HG02884 (cell line): ENCODE measurements around the gene SELP.

Source experiments
- ATAC-seq: cut with Tn5 transposase; IDR thresholded peaks from one replicate; pipeline ENCODE4 v1.9.1; 2021; ENCODE audit warnings: mild to moderate bottlenecking, moderate library complexity; ENCODE audit not compliant: unreplicated experiment

Gene SELP

GRCh38 chr1:169623132-169623926, 6.6 kb downstream of the SELP start:
- ATAC-seq, result no peak

GRCh38 chr1:169620565-169620964, 9.4 kb downstream of the SELP start:
- no peak for ATAC-seq

GRCh38 chr1:169618367-169618766, 11.6 kb downstream of the SELP start:
- no peak for ATAC-seq

DNA sequence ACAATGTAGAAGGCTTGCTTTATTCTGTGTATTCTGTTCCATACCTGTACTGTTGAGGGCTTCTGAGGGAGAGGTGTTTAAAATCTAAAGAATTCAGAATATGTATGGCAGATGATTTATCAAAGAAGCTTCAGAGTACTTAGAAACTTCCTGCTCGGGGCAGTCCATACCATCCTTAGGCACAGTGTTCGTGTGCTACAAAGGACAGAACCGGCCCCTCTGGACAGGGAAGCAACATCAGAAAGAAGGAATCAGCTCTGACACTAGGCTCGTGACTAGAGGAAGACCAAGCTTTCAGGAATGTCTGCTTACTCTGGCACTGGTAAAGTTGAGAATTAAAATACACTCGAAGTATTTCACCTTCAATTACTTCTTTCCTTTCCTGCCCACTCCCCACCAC, 14.1 kb downstream of the SELP start:
- no peak for ATAC-seq

GRCh38 chr1:169610858-169611257, 19.1 kb downstream of the SELP start:
- no peak for ATAC-seq

- no peak for ATAC-seq
Measured at GRCh38 chr1:169610108-169610507, 19.8 kb downstream of the SELP start.

- no peak for ATAC-seq
Measured at GRCh38 chr1:169608226-169608625, 21.7 kb downstream of the SELP start.

GRCh38 chr1:169604781-169605560, 25.0 kb downstream of the SELP start:
- no peak for ATAC-seq

DNA sequence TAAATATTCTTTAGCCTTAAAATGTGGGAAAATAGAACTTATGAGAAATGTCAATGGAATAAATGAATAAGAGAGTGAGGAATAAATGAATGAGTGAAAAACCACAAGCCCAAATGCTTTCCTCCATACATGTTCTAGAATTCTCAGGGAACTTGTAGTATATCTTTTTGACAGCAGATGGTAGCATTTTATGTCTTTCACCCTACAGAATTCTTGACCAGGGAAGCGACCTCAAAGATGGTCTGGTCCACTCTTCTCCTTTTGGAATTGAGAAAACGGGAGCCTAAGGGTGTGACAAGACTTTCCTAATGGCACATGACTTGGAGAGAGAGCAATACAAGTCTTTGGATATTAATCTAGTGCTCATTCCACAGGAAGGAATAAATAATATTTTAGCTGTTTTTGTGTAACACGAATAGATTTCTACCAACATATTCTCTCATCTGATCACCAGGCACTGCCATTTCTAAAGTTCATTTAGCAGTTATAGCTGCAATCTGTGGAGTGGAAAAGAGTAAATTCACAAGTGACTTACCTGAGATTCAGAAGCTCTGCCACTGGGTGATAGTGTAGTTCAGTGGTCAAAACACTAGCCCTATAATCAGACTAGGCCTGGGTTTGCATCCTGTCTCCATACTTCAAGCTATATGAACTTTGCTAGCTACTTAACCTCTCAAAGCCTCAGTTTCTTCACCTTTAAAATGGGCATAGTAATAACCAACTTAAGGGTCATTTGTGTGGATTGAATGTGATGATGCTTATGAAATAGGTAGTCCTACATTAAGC, 28.6 kb downstream of the SELP start:
- no peak for ATAC-seq

- no peak for ATAC-seq
Measured at GRCh38 chr1:169595764-169596711, 33.9 kb downstream of the SELP start.

DNA sequence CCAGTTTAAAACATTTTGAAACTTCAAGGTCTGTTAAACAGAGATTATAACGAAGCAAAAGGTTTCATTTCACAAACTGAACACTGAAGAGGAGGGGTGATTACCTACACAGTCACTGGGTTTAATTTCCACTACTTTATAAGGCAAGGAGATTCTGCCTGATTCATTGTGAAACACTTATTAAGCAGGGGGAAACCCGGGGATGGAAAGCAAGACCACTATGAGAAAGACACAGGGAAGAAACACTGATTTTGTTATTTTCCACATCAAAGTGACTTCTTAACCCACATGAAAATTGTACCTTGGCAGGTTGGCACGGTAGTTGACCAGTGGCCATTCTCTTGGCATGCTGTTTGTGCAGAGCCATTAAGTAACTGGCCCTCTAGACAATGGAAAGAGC, 35.5 kb downstream of the SELP start:
- peak; percentile 77 for ATAC-seq

GRCh38 chr1:169590932-169591331, 39.0 kb downstream of the SELP start:
- ATAC-seq, result no peak

- no peak for ATAC-seq
Measured at GRCh38 chr1:169588785-169589485, 41.0 kb downstream of the SELP start.

GRCh38 chr1:169588112-169588511, 41.8 kb downstream of the SELP start:
- ATAC-seq, result no peak

GRCh38 chr1:169586395-169587255, 43.3 kb downstream of the SELP start, which contains the start of gene F5:
Gene F5 (minus strand): TSS chr1:169586481. CDS start chr1:169586386, 95 bp downstream.
- ATAC-seq, result peak; percentile 93

- ATAC-seq, result no peak
Measured at GRCh38 chr1:169586067-169586394, 43.9 kb downstream of the SELP start.

GRCh38 chr1:169585181-169585580, 44.7 kb downstream of the SELP start:
- ATAC-seq, result no peak

DNA sequence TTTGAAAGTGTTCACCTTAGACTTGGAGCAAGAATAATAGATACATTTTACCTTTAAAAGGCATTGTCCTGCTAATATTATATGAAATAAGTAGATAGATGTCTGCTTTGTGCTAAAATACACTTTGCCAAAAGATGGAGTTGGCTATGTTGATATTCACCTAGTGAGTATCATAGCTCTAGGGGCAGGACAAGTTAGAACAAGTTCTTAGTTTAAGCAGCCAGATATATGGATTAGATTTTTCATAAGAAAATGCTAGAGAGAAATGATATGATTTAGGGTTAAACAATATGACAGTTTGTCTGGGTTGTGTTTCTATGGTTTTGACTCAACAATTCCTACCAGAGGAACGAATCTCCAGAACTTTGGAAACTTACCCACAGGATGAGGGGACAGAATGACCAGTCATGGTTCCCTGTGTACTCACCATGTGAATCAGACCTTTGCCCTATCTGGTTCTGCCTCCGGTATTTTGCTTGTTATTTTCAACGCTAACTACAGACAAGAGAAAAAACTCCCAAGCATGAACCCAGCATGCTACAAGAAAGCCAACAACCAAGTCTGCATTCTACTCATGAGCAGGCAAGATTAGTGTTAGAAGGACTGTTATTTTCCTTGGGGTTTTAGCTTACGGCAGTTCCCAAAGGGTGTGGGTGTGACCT, 45.3 kb downstream of the SELP start:
- no peak for ATAC-seq
